NCI-H1105 treated with DMSO at 0.1 percent for 48 hours (cell line): ENCODE results near the gene ITM2C.

ENCODE experiments used
- DNase-seq: peaks from one replicate; lab custom pipeline; 2025; lab: John Stamatoyannopoulos, UW

The ITM2C gene

GRCh38 chr2:230891509-230891908, 26.8 kb downstream of the ITM2C start:
- DNase-seq, result no peak

- no peak for DNase-seq
Measured at GRCh38 chr2:230893338-230893737, 28.6 kb downstream of the ITM2C start.

GRCh38 chr2:230893841-230894781, 29.4 kb downstream of the ITM2C start:
- DNase-seq, result no peak

GRCh38 chr2:230895536-230896345, 31.0 kb downstream of the ITM2C start:
- no peak for DNase-seq

GRCh38 chr2:230896346-230897115, 31.8 kb downstream of the ITM2C start:
- DNase-seq, result no peak

- no peak for DNase-seq
Measured at GRCh38 chr2:230898016-230898712, 33.4 kb downstream of the ITM2C start.

- DNase-seq, result no peak
Measured at GRCh38 chr2:230898713-230899091, 34.0 kb downstream of the ITM2C start.

- DNase-seq, result no peak
Measured at GRCh38 chr2:230899287-230899686, 34.5 kb downstream of the ITM2C start.

- DNase-seq, result no peak
Measured at GRCh38 chr2:230899786-230900185, 35.0 kb downstream of the ITM2C start.

- DNase-seq, result no peak
Measured at GRCh38 chr2:230900336-230900995, 35.7 kb downstream of the ITM2C start.

GRCh38 chr2:230901006-230901405, 36.3 kb downstream of the ITM2C start:
- DNase-seq, result no peak

GRCh38 chr2:230902180-230902899, 37.6 kb downstream of the ITM2C start:
- peak; percentile 37 for DNase-seq

- DNase-seq, result no peak
Measured at GRCh38 chr2:230903231-230904150, 38.7 kb downstream of the ITM2C start.

- DNase-seq, result no peak
Measured at GRCh38 chr2:230904856-230905447, 40.2 kb downstream of the ITM2C start.

- no peak for DNase-seq
Measured at GRCh38 chr2:230905448-230906421, 41.0 kb downstream of the ITM2C start.

GRCh38 chr2:230906471-230907230, 41.9 kb downstream of the ITM2C start:
- no peak for DNase-seq
